ENCODE results near the gene ADAP1. TPM values are rescaled to one million over a fixed set of nuclear protein-coding genes. Genes with fewer than 3 reads are reported as not detected.

ADAP1 gene
- total RNA-seq, 1 experiment from 2014 or later, result 34.0 TPM

DNA sequence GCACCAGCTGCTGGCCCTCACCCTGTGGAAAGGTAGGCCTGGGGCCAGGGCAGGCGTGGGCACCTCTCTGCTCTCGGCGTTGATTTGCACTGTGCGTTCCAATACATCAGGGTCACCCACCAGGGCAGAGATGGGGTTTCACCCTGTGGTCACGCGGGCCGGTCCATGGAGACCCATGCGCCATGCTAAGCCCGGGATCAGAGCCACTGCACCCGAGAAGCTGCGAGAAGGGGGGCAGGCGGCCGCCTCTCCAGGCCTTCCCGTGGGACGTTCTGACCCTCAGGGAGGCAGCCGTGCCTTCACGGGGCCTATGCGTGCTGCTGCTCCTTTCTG, 67.0 kb downstream of the ADAP1 start:
- H3K27ac ChIP-seq (ENCODE audit: low read depth, low read length), result no peak overlapping the region
- H3K27me3 ChIP-seq (ENCODE audit: insufficient read depth, low read length), result no peaks in the 10 kb centered on the region
- peaks cover 71% of the 10 kb centered on the region for H3K79me2 ChIP-seq (ENCODE audit: insufficient read depth, low read length)
- no TSS peak for BruUV-seq (replicated peaks)
- H3K4me3 ChIP-seq (replicated peaks in 1 of 2; ENCODE audit: low read depth in 1 of 2, low read length in 2 of 2), result no peak overlapping the region
- no peaks in the 10 kb centered on the region for H3K9me2 ChIP-seq (ENCODE audit: insufficient read depth)
- POLR2A ChIA-PET, result no interaction called here
- no peak overlapping the region for H2AFZ ChIP-seq (ENCODE audit: low read depth, low read length, poor library complexity, severe bottlenecking)
- H3K9ac ChIP-seq (ENCODE audit: low read length), result no peak overlapping the region
- TF ChIP-seq ZNF274 (IDR thresholded peaks at IDR 0.05; ENCODE audit: low read depth, low read length) (no peak), POLR2AphosphoS5 (IDR thresholded peaks at IDR 0.05; ENCODE audit: low read depth, low read length) (no peak), EZH2phosphoT487 (IDR thresholded peaks at IDR 0.05; ENCODE audit: borderline replicate concordance) (no peak), JUND (IDR thresholded peaks at IDR 0.05) (no peak), ZBTB33 (IDR thresholded peaks at IDR 0.05; ENCODE audit: extremely low read depth, insufficient replicate concordance, low read length) (no peak), SIN3A (IDR thresholded peaks at IDR 0.05; ENCODE audit: low read depth) (no peak), CEBPB (IDR thresholded peaks at IDR 0.05; ENCODE audit: low read depth) (no peak), SP1 (IDR thresholded peaks at IDR 0.05; ENCODE audit: low read depth) (no peak), RAD21 (IDR thresholded peaks at IDR 0.05; ENCODE audit: low read depth) (no peak), TCF7L2 (IDR thresholded peaks at IDR 0.05; ENCODE audit: borderline replicate concordance, extremely low read depth, insufficient read depth, insufficient read length) (no peak), YY1 (IDR thresholded peaks at IDR 0.05; ENCODE audit: extremely low read depth, insufficient replicate concordance, low read depth, low read length) (no peak), POLR2A (IDR thresholded peaks at IDR 0.05; ENCODE audit: borderline replicate concordance, extremely low read depth, insufficient read depth, insufficient read length) (no peak), ZFX (IDR thresholded peaks at IDR 0.05) (no peak)
- TF ChIP-seq, protein P1, sequence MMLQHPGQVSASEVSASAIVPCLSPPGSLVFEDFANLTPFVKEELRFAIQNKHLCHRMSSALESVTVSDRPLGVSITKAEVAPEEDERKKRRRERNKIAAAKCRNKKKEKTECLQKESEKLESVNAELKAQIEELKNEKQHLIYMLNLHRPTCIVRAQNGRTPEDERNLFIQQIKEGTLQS (IDR thresholded peaks at IDR 0.05), result no peak
- TF ChIP-seq, protein P2, sequence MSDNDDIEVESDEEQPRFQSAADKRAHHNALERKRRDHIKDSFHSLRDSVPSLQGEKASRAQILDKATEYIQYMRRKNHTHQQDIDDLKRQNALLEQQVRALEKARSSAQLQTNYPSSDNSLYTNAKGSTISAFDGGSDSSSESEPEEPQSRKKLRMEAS (IDR thresholded peaks at IDR 0.05), result no peak
- no peak overlapping the region for H3K4me2 ChIP-seq (ENCODE audit: low read length)
- H3K36me3 ChIP-seq (ENCODE audit: control insufficient read depth in 1 of 2, insufficient read depth in 2 of 2, low read length in 2 of 2), result peaks cover 3 to 19% of the 10 kb centered on the region in 2 experiments; a peak in 2 of 4 replicates
- DNase-seq (ENCODE audit: low read depth, low spot score) (no peak), ATAC-seq (no peak)
- intact Hi-C loops (cut with micrococcal nuclease), result no loop called here
- no peaks in the 10 kb centered on the region for H3K4me1 ChIP-seq (ENCODE audit: control insufficient read depth in 1 of 2, insufficient read depth in 2 of 2, low read length in 2 of 2)
- no peaks in the 10 kb centered on the region for H3K9me3 ChIP-seq (ENCODE audit: control insufficient read depth in 1 of 2, insufficient read depth in 1 of 2, low read depth in 1 of 2, low read length in 2 of 2)
- CTCF ChIA-PET, result no interaction called here
- no peaks in the 10 kb centered on the region for H4K20me1 ChIP-seq (ENCODE audit: insufficient read depth)
- RAD21 ChIA-PET (ENCODE audit: low non-redundant PET in 1 of 2, low total read pairs in 2 of 2, uncharacterized antibody in 2 of 2, unreplicated experiment in 2 of 2), result no interaction called here
